PC-9 (cell line): Measurements from ENCODE around the gene UIMC1.
"Not testable (repeated sequence)": the region's sequence is repeated elsewhere in the genome, so short reads cannot be mapped to it uniquely, and the experiment has no call there.

ENCODE experiments used
- EZH2 ChIP-seq: fragments of 200-600 bp; sonication (generic); IDR thresholded peaks from 2 replicates; pipeline ENCODE4 v1.8.0; 2017; ENCODE audit warnings: antibody characterized with exemption, low read depth
- TF ChIP-seq, protein P1 (sequence below): fragments of 200-600 bp; sonication (generic); conservative IDR thresholded peaks from 2 replicates; pipeline ENCODE4 v1.6.1; 2017; ENCODE audit warnings: mixed run types, antibody characterized with exemption, mild to moderate bottlenecking, moderate library complexity

DNA sequence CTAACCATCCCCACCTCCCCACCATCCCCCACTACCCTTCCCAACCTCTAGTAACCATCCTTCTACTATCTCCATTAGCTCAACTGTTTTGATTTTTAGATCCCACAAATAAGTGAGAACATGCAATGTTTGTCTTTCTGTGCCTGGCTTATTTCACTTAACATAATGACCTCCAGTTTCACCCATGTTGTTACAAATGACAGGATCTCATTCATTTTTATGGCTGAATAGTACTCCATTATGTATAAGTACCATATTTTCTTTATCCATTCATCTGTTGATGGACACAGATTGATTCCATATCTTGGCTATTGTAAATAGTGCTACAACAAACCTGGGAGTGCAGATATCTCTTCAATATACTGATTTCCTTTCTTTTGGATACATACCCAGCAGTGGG is 7.1 kb downstream of the UIMC1 start:
- TF ChIP-seq EZH2, result not testable (repeated sequence)
- TF ChIP-seq, protein P1, sequence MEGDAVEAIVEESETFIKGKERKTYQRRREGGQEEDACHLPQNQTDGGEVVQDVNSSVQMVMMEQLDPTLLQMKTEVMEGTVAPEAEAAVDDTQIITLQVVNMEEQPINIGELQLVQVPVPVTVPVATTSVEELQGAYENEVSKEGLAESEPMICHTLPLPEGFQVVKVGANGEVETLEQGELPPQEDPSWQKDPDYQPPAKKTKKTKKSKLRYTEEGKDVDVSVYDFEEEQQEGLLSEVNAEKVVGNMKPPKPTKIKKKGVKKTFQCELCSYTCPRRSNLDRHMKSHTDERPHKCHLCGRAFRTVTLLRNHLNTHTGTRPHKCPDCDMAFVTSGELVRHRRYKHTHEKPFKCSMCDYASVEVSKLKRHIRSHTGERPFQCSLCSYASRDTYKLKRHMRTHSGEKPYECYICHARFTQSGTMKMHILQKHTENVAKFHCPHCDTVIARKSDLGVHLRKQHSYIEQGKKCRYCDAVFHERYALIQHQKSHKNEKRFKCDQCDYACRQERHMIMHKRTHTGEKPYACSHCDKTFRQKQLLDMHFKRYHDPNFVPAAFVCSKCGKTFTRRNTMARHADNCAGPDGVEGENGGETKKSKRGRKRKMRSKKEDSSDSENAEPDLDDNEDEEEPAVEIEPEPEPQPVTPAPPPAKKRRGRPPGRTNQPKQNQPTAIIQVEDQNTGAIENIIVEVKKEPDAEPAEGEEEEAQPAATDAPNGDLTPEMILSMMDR, result not testable (repeated sequence)
